Measurements from ENCODE around the gene UGT2B10. TPM values are rescaled to one million over a fixed set of nuclear protein-coding genes. Genes with fewer than 3 reads are reported as not detected.
"Not testable (repeated sequence)": the region's sequence is repeated elsewhere in the genome, so short reads cannot be mapped to it uniquely, and the experiment has no call there.

The UGT2B10 gene
- total RNA-seq: not detected

- DNase-seq (ENCODE audit: low spot score); ATAC-seq; intact Hi-C loops (cut with DNase I): not testable (repeated sequence)
These were observed at the start of gene UGT2B10 for GRCh38 chr4:68815617-68816409. TSS of gene UGT2B10 (plus strand) at chr4:68815994. CDS start at chr4:68816020, 26 bp downstream.

GRCh38 chr4:68771836-68772235 is 44.0 kb upstream of the UGT2B10 start:
- ATAC-seq; DNase-seq (ENCODE audit: low spot score); intact Hi-C loops (cut with DNase I): not testable (repeated sequence)

GRCh38 chr4:68773699-68774098 is 42.1 kb upstream of the UGT2B10 start:
- ATAC-seq (no peak), DNase-seq (ENCODE audit: low spot score) (no peak)
- intact Hi-C loops (cut with DNase I): no loop called here

GRCh38 chr4:68780232-68780631 is 35.6 kb upstream of the UGT2B10 start:
- DNase-seq (ENCODE audit: low spot score): no peak
- intact Hi-C loops (cut with DNase I): no loop called here
- ATAC-seq: no peak

GRCh38 chr4:68797048-68797447 is 18.7 kb upstream of the UGT2B10 start:
- no peak for ATAC-seq
- intact Hi-C loops (cut with DNase I): no loop called here
- DNase-seq (ENCODE audit: low spot score): no peak

- DNase-seq (ENCODE audit: low spot score) (no peak), ATAC-seq (no peak)
- intact Hi-C loops (cut with DNase I): no loop called here
These were observed 18.2 kb upstream of the UGT2B10 start for GRCh38 chr4:68797618-68798017.

- DNase-seq (ENCODE audit: low spot score): no peak
- no peak for ATAC-seq
- intact Hi-C loops (cut with DNase I): no loop called here
These were observed 12.8 kb upstream of the UGT2B10 start for GRCh38 chr4:68803013-68803412.

GRCh38 chr4:68808060-68808459 is 7.7 kb upstream of the UGT2B10 start:
- intact Hi-C loops (cut with DNase I): no loop called here
- no peak for DNase-seq (ENCODE audit: low spot score)
- no peak for ATAC-seq

GRCh38 chr4:68810919-68811318 is 4.9 kb upstream of the UGT2B10 start:
- ATAC-seq (no peak), DNase-seq (ENCODE audit: low spot score) (no peak)
- intact Hi-C loops (cut with DNase I): no loop called here

- intact Hi-C loops (cut with DNase I); ATAC-seq; DNase-seq (ENCODE audit: low spot score): not testable (repeated sequence)
These were observed 844 bp downstream of the UGT2B10 start for GRCh38 chr4:68816410-68817265.

GRCh38 chr4:68817386-68817785 is 1.6 kb downstream of the UGT2B10 start:
- no peak for ATAC-seq
- no peak for DNase-seq (ENCODE audit: low spot score)
- intact Hi-C loops (cut with DNase I): no loop called here

GRCh38 chr4:68818030-68818462 is 2.3 kb downstream of the UGT2B10 start:
- intact Hi-C loops (cut with DNase I); ATAC-seq; DNase-seq (ENCODE audit: low spot score): not testable (repeated sequence)

- intact Hi-C loops (cut with DNase I): no loop called here
- DNase-seq (ENCODE audit: low spot score): no peak
- no peak for ATAC-seq
These were observed 15.8 kb downstream of the UGT2B10 start for GRCh38 chr4:68831642-68832041.

- ATAC-seq: no peak
- DNase-seq (ENCODE audit: low spot score): no peak
- intact Hi-C loops (cut with DNase I): no loop called here
These were observed 34.5 kb downstream of the UGT2B10 start for GRCh38 chr4:68850293-68850692.

- ATAC-seq (no peak), DNase-seq (ENCODE audit: low spot score) (no peak)
- intact Hi-C loops (cut with DNase I): no loop called here
These were observed 40.0 kb downstream of the UGT2B10 start for GRCh38 chr4:68855771-68856170.

GRCh38 chr4:68858039-68858438 is 42.2 kb downstream of the UGT2B10 start:
- DNase-seq (ENCODE audit: low spot score) (no peak), ATAC-seq (no peak)
- intact Hi-C loops (cut with DNase I): no loop called here

GRCh38 chr4:68859655-68860054 is 43.9 kb downstream of the UGT2B10 start:
- DNase-seq (ENCODE audit: low spot score) (no peak), ATAC-seq (no peak)
- intact Hi-C loops (cut with DNase I): no loop called here

GRCh38 chr4:68861057-68861456 is 45.3 kb downstream of the UGT2B10 start:
- no peak for ATAC-seq
- no peak for DNase-seq (ENCODE audit: low spot score)
- intact Hi-C loops (cut with DNase I): no loop called here

GRCh38 chr4:68864438-68865187 is 48.8 kb downstream of the UGT2B10 start:
- intact Hi-C loops (cut with DNase I): no loop called here
- ATAC-seq (no peak), DNase-seq (ENCODE audit: low spot score) (no peak)

All from sciatic nerve (tissue), 2 donors.